H9 (cell line): ENCODE results near the gene VAV1. TPM values are rescaled to one million over a fixed set of nuclear protein-coding genes. Genes with fewer than 3 reads are reported as not detected.

Experiments
- DNase-seq: peaks from one replicate; pipeline ENCODE4 v3.0.0-alpha.2; 2017
- H2AFZ ChIP-seq: one replicate; pipeline ENCODE4 v1.6.1; 2013; ENCODE audit warnings: mild to moderate bottlenecking, low read length, control low read depth, moderate library complexity
- H2AK5ac ChIP-seq: 2 replicates; pipeline ENCODE4 v1.6.1; 2013; ENCODE audit warnings: low read length, control low read depth, mixed read lengths; ENCODE audit not compliant: insufficient read length
- H2BK120ac ChIP-seq: one replicate; pipeline ENCODE4 v1.6.1; 2013; ENCODE audit warnings: low read depth, mild to moderate bottlenecking, low read length, control low read depth, inconsistent platforms; ENCODE audit not compliant: poor library complexity, severe bottlenecking
- H2BK12ac ChIP-seq: 2 replicates; pipeline ENCODE4 v1.6.1; 2013; ENCODE audit warnings: low read length, control low read depth, mixed read lengths, low read depth; ENCODE audit not compliant: insufficient read length
- H2BK15ac ChIP-seq: 2 replicates; pipeline ENCODE4 v1.6.1; 2013; ENCODE audit warnings: low read depth, low read length, control low read depth
- H2BK20ac ChIP-seq: one replicate; pipeline ENCODE4 v1.6.1; 2013; ENCODE audit warnings: low read depth, mild to moderate bottlenecking, low read length, control low read depth, inconsistent platforms; ENCODE audit not compliant: poor library complexity, severe bottlenecking
- H2BK5ac ChIP-seq: 2 replicates; pipeline ENCODE4 v1.6.1; 2013; ENCODE audit warnings: low read length, control low read depth, mixed read lengths; ENCODE audit not compliant: insufficient read length
- H3K14ac ChIP-seq: 2 replicates; pipeline ENCODE4 v1.6.1; 2013; ENCODE audit warnings: low read length, control low read depth; ENCODE audit not compliant: insufficient read depth
- H3K18ac ChIP-seq: 2 replicates; pipeline ENCODE4 v1.6.1; 2013; ENCODE audit warnings: low read depth, mild to moderate bottlenecking, mixed read lengths, low read length, control low read depth; ENCODE audit not compliant: insufficient read length
- H3K23ac ChIP-seq: 2 replicates; pipeline ENCODE4 v1.6.1; 2013; ENCODE audit warnings: low read length, control low read depth, mixed read lengths, low read depth; ENCODE audit not compliant: insufficient read length
- H3K23me2 ChIP-seq: 2 replicates; pipeline ENCODE4 v1.6.1; 2013; ENCODE audit warnings: low read depth, mild to moderate bottlenecking, mixed read lengths, low read length, control low read depth; ENCODE audit not compliant: insufficient read length, poor library complexity, severe bottlenecking
- H3K27ac ChIP-seq: 2 replicates; pipeline ENCODE4 v1.5.1; 2013; ENCODE audit warnings: low read length, control low read depth, mixed read lengths, low read depth; ENCODE audit not compliant: insufficient read length
- H3K27me3 ChIP-seq: 2 replicates; pipeline ENCODE4 v1.6.1; 2013; ENCODE audit warnings: low read length, control low read depth, inconsistent platforms; ENCODE audit not compliant: insufficient read depth
- H3K4ac ChIP-seq: 2 replicates; pipeline ENCODE4 v1.6.1; 2013; ENCODE audit warnings: low read depth, mild to moderate bottlenecking, control low read depth, inconsistent platforms, low read length, moderate library complexity
- H3K4me1 ChIP-seq: 2 replicates; pipeline ENCODE4 v1.6.1; 2013; ENCODE audit warnings: low read length, control low read depth, inconsistent platforms; ENCODE audit not compliant: insufficient read depth
- H3K4me2 ChIP-seq: 2 replicates; pipeline ENCODE4 v1.6.1; 2013; ENCODE audit warnings: low read length, control low read depth, mixed read lengths; ENCODE audit not compliant: insufficient read length, insufficient read depth
- H3K56ac ChIP-seq: 2 replicates; pipeline ENCODE4 v1.6.1; 2013; ENCODE audit warnings: low read depth, mild to moderate bottlenecking, mixed read lengths, low read length, control low read depth; ENCODE audit not compliant: insufficient read length
- H3K79me1 ChIP-seq: 2 replicates; pipeline ENCODE4 v1.6.1; 2013; ENCODE audit warnings: low read depth, mild to moderate bottlenecking, moderate library complexity, low read length, control low read depth, inconsistent platforms; ENCODE audit not compliant: insufficient read depth, poor library complexity, severe bottlenecking
- H3K79me2 ChIP-seq: 2 replicates; pipeline ENCODE4 v1.6.1; 2013; ENCODE audit warnings: low read length, control low read depth, inconsistent platforms; ENCODE audit not compliant: insufficient read depth
- H3K9ac ChIP-seq: 2 replicates; pipeline ENCODE4 v1.6.1; 2013; ENCODE audit warnings: low read length, control low read depth, mixed read lengths; ENCODE audit not compliant: insufficient read length; ENCODE audit errors: extremely low read depth
- H3K9me3 ChIP-seq: one replicate; pipeline ENCODE4 v1.6.1; 2013; ENCODE audit warnings: low read depth, low read length, inconsistent platforms; ENCODE audit not compliant: control insufficient read depth
- H3T11ph ChIP-seq: one replicate; pipeline ENCODE4 v1.6.1; 2013; ENCODE audit warnings: mild to moderate bottlenecking, low read length, control low read depth, inconsistent platforms
- H4K20me1 ChIP-seq: one replicate; pipeline ENCODE4 v1.6.1; 2013; ENCODE audit not compliant: control insufficient read depth, insufficient read length, insufficient read depth
- H4K5ac ChIP-seq: 2 replicates; pipeline ENCODE4 v1.6.1; 2013; ENCODE audit warnings: low read depth, mild to moderate bottlenecking, mixed read lengths, low read length, control low read depth; ENCODE audit not compliant: insufficient read length
- H4K8ac ChIP-seq: replicated peaks from 2 replicates; pipeline ENCODE4 v1.6.1; 2013; ENCODE audit warnings: low read length, control low read depth, mixed read lengths, low read depth; ENCODE audit not compliant: insufficient read length
- H4K91ac ChIP-seq: 2 replicates; pipeline ENCODE4 v1.6.1; 2013; ENCODE audit warnings: low read depth, mild to moderate bottlenecking, moderate library complexity, mixed read lengths, low read length, control low read depth; ENCODE audit not compliant: insufficient read length
- H3K27ac Mint-ChIP-seq, 3 experiments: 2 replicates in 2 of 3; 3 replicates in 1 of 3; pipeline ENCODE4 v1.8.0; 2020 to 2021; ENCODE audit warnings: mixed read lengths in 3 of 3, mild to moderate bottlenecking in 1 of 3, moderate library complexity in 1 of 3
- H3K27me3 Mint-ChIP-seq: 2 replicates; pipeline ENCODE4 v1.8.0; 2021; ENCODE audit warnings: low read depth, mild to moderate bottlenecking, moderate library complexity, mixed read lengths
- H3K36me3 Mint-ChIP-seq, 3 experiments: 2 replicates in 2 of 3; 3 replicates in 1 of 3; pipeline ENCODE4 v1.8.0; 2020 to 2021; ENCODE audit warnings: low read depth in 3 of 3, mixed read lengths in 3 of 3; ENCODE audit not compliant: insufficient read depth in 1 of 3
- H3K4me1 Mint-ChIP-seq, 2 experiments: 2 replicates each; pipeline ENCODE4 v1.8.0; 2020; ENCODE audit warnings: mixed read lengths in 2 of 2
- H3K4me3 Mint-ChIP-seq, 2 experiments: 2 replicates in 1 of 2; 3 replicates in 1 of 2; pipeline ENCODE4 v1.8.0; 2020 to 2021; ENCODE audit warnings: mild to moderate bottlenecking in 2 of 2, mixed read lengths in 2 of 2, moderate library complexity in 1 of 2
- H3K9me3 Mint-ChIP-seq, 2 experiments: 2 replicates in 1 of 2; 3 replicates in 1 of 2; pipeline ENCODE4 v1.8.0; 2020; ENCODE audit warnings: mild to moderate bottlenecking in 2 of 2, mixed read lengths in 2 of 2, moderate library complexity in 1 of 2
- CTCF ChIP-seq: fragments of 200-600 bp; sonication (generic); conservative IDR thresholded peaks from 3 replicates; pipeline ENCODE4 v1.8.0; 2021; ENCODE audit warnings: antibody characterized with exemption, mild to moderate bottlenecking
- WGBS: extraction: QIAGEN DNeasy Blood & Tissue Kit; methylation state at CpG from one replicate; pipeline ENCODE4 v1.1.7; 2013; ENCODE audit warnings: missing lambda C conversion rate, low lambda C conversion rate, mixed read lengths; ENCODE audit not compliant: insufficient read length; ENCODE audit errors: extremely low coverage; 5-methylcytosine and 5-hydroxymethylcytosine counted together
- total RNA-seq: library from RNA; stranded (reverse); gene quantifications from 2 replicates; pipeline ENCODE4 v1.2.1, GENCODE V29; 2021

Gene VAV1
- total RNA-seq, 1 experiment from 2014 or later = 0.90 TPM

GRCh38 chr19:6724631-6725492, 47.6 kb upstream of the VAV1 start:
- H3K4me2 ChIP-seq = no peak overlapping the region
- no peaks in the 10 kb centered on the region for H3K79me1 ChIP-seq
- H3K27me3 ChIP-seq = no peaks in the 10 kb centered on the region
- H2BK5ac ChIP-seq = no peak overlapping the region
- H3K9me3 ChIP-seq = no peaks in the 10 kb centered on the region
- H3T11ph ChIP-seq = no peak overlapping the region
- H3K9ac ChIP-seq = no peak overlapping the region
- no CpG with 5 or more reads among the region's 15 CpGs for WGBS
- H3K36me3 Mint-ChIP-seq = no peaks in the 10 kb centered on the region; a peak in 1 of 7 replicates
- H2BK15ac ChIP-seq = no peak overlapping the region
- no peak overlapping the region; a peak in 3 of 7 replicates for H3K27ac Mint-ChIP-seq
- no peak overlapping the region for H2BK120ac ChIP-seq
- H3K23me2 ChIP-seq = no peaks in the 10 kb centered on the region
- H2BK20ac ChIP-seq = no peak overlapping the region
- H4K20me1 ChIP-seq = no peaks in the 10 kb centered on the region
- H4K8ac ChIP-seq = no peak overlapping the region
- H2AK5ac ChIP-seq = no peak overlapping the region
- H2AFZ ChIP-seq = no peak overlapping the region
- H3K23ac ChIP-seq = no peak overlapping the region
- H3K4ac ChIP-seq = no peak overlapping the region
- DNase-seq = no peak
- H4K5ac ChIP-seq = no peak overlapping the region
- H3K79me2 ChIP-seq = no peaks in the 10 kb centered on the region
- no peak overlapping the region for H3K4me3 Mint-ChIP-seq
- no peaks in the 10 kb centered on the region; the same call in 1 of the 2 replicates for H3K27me3 Mint-ChIP-seq
- H3K27ac ChIP-seq = no peak overlapping the region
- no peak overlapping the region for H3K14ac ChIP-seq
- H3K4me1 ChIP-seq = no peaks in the 10 kb centered on the region; the same call in 1 of the 2 replicates
- peaks cover 10 to 37% of the 10 kb centered on the region in 2 experiments for H3K4me1 Mint-ChIP-seq
- no peak overlapping the region for H3K18ac ChIP-seq
- H4K91ac ChIP-seq = no peak overlapping the region
- peaks cover 0 to 2% of the 10 kb centered on the region in 2 experiments; a peak in 1 of 5 replicates for H3K9me3 Mint-ChIP-seq
- TF ChIP-seq CTCF = no peak
- no peak overlapping the region for H2BK12ac ChIP-seq
- H3K56ac ChIP-seq = no peak overlapping the region
